Measurements from ENCODE around the gene SLC27A5. TPM values are rescaled to one million over a fixed set of nuclear protein-coding genes. Genes with fewer than 3 reads are reported as not detected.

Gene SLC27A5
- total and polyA plus RNA-seq, 2 of the 13 experiments (the other 11 are each of a cell fraction or from before 2014, with no cell fraction given): 30.3 to 40.2 TPM

DNA sequence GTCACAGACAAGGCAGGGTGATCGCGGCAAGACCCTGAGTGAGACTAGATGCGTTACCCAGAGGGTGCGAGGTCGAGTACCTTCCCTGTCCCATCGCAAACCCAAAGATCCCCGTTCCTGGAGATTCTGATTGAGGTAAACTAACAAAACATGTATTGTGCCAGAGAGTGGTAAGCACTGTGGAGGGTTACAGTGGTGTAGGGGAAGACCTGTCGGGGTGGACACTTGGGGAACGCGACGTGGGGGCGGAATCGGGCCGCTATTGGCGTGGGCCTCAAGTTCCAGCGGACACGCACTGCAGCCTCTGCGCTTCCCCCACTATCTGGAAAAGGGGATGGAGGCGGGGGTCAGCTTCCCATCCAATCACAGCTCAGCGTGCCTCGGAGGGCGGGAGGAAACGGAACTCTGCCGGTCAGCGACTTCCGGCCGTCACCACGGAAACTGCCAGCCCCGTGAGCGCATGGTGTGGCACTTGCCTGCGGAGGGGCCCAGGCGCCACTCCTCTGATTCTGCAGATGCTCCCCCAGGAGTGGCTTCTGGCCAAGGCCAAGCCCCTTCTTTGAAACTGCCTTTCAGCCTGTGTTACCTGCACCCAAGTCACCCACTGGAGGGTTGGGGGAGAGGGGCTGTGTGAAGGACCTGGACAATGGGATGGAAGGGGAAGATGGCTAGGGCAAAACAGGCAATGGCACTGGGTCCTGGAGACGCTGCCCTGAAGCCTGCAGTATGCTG, 47.6 kb upstream of the SLC27A5 start (continued):
- TF ChIP-seq RFX1 (IDR thresholded peaks at IDR 0.05): peak; percentile 58; the same call in 1 of the 2 replicates
- TF ChIP-seq ZNF101 (CRISPR knock-in tag; IDR thresholded peaks at IDR 0.05; ENCODE audit: borderline replicate concordance, low read depth): no peak; the same call in 1 of the 2 replicates
- TF ChIP-seq CHD4 (IDR thresholded peaks at IDR 0.05; ENCODE audit: borderline replicate concordance, low read length): no peak
- peak; percentile 17 for TF ChIP-seq ARNT2 (CRISPR knock-in tag; IDR thresholded peaks at IDR 0.05; ENCODE audit: low read depth)
- TF ChIP-seq EED (CRISPR knock-in tag; IDR thresholded peaks at IDR 0.05): no peak
- TF ChIP-seq, protein P1, sequence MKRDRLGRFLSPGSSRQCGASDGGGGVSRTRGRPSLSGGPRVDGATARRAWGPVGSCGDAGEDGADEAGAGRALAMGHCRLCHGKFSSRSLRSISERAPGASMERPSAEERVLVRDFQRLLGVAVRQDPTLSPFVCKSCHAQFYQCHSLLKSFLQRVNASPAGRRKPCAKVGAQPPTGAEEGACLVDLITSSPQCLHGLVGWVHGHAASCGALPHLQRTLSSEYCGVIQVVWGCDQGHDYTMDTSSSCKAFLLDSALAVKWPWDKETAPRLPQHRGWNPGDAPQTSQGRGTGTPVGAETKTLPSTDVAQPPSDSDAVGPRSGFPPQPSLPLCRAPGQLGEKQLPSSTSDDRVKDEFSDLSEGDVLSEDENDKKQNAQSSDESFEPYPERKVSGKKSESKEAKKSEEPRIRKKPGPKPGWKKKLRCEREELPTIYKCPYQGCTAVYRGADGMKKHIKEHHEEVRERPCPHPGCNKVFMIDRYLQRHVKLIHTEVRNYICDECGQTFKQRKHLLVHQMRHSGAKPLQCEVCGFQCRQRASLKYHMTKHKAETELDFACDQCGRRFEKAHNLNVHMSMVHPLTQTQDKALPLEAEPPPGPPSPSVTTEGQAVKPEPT (CRISPR knock-in tag; IDR thresholded peaks at IDR 0.05; ENCODE audit: low read depth): peak; percentile 87
- TF ChIP-seq, protein P2, sequence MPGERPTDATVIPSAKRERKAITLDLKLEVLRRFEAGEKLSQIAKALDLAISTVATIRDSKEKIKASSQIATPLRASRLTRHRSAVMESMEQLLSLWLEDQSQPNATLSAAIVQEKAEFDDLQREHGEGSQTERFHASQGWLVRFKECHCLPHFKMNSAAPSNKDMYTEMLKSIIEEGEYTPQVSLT (CRISPR knock-in tag; IDR thresholded peaks at IDR 0.05; ENCODE audit: borderline replicate concordance, low read depth): peak; percentile 58; the same call in 1 of the 2 replicates
- peak; percentile 6; the same call in 1 of the 2 replicates for TF ChIP-seq ZNF546 (CRISPR knock-in tag; conservative IDR thresholded peaks at IDR 0.05)
- TF ChIP-seq, protein P3, sequence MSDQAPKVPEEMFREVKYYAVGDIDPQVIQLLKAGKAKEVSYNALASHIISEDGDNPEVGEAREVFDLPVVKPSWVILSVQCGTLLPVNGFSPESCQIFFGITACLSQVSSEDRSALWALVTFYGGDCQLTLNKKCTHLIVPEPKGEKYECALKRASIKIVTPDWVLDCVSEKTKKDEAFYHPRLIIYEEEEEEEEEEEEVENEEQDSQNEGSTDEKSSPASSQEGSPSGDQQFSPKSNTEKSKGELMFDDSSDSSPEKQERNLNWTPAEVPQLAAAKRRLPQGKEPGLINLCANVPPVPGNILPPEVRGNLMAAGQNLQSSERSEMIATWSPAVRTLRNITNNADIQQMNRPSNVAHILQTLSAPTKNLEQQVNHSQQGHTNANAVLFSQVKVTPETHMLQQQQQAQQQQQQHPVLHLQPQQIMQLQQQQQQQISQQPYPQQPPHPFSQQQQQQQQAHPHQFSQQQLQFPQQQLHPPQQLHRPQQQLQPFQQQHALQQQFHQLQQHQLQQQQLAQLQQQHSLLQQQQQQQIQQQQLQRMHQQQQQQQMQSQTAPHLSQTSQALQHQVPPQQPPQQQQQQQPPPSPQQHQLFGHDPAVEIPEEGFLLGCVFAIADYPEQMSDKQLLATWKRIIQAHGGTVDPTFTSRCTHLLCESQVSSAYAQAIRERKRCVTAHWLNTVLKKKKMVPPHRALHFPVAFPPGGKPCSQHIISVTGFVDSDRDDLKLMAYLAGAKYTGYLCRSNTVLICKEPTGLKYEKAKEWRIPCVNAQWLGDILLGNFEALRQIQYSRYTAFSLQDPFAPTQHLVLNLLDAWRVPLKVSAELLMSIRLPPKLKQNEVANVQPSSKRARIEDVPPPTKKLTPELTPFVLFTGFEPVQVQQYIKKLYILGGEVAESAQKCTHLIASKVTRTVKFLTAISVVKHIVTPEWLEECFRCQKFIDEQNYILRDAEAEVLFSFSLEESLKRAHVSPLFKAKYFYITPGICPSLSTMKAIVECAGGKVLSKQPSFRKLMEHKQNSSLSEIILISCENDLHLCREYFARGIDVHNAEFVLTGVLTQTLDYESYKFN (CRISPR knock-in tag; conservative IDR thresholded peaks at IDR 0.05): no peak; the same call in 1 of the 2 replicates
- TF ChIP-seq SOX5 (CRISPR knock-in tag; IDR thresholded peaks at IDR 0.05; ENCODE audit: borderline replicate concordance): peak; percentile 4
- TF ChIP-seq ZMAT3 (CRISPR knock-in tag; conservative IDR thresholded peaks at IDR 0.05): no peak; the same call in 1 of the 2 replicates
- no peak for TF ChIP-seq ZNF367 (CRISPR knock-in tag; IDR thresholded peaks at IDR 0.05; ENCODE audit: borderline replicate concordance)
- no peak for TF ChIP-seq NONO (IDR thresholded peaks at IDR 0.05)
- peak; percentile 78; the same call in 1 of the 2 replicates for TF ChIP-seq NONO (CRISPR knock-in tag; conservative IDR thresholded peaks at IDR 0.05)
- TF ChIP-seq MEF2D (CRISPR knock-in tag; IDR thresholded peaks at IDR 0.05): peak; percentile 68
- TF ChIP-seq ZBTB3 (CRISPR knock-in tag; IDR thresholded peaks at IDR 0.05; ENCODE audit: borderline replicate concordance, low read depth): no peak
- TF ChIP-seq, protein P4, sequence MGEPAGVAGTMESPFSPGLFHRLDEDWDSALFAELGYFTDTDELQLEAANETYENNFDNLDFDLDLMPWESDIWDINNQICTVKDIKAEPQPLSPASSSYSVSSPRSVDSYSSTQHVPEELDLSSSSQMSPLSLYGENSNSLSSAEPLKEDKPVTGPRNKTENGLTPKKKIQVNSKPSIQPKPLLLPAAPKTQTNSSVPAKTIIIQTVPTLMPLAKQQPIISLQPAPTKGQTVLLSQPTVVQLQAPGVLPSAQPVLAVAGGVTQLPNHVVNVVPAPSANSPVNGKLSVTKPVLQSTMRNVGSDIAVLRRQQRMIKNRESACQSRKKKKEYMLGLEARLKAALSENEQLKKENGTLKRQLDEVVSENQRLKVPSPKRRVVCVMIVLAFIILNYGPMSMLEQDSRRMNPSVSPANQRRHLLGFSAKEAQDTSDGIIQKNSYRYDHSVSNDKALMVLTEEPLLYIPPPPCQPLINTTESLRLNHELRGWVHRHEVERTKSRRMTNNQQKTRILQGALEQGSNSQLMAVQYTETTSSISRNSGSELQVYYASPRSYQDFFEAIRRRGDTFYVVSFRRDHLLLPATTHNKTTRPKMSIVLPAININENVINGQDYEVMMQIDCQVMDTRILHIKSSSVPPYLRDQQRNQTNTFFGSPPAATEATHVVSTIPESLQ (CRISPR knock-in tag; conservative IDR thresholded peaks at IDR 0.05): no peak
- TF ChIP-seq ATF7-NPFF (CRISPR knock-in tag; IDR thresholded peaks at IDR 0.05; ENCODE audit: low read depth): peak; percentile 60
- TF ChIP-seq ZSCAN12 (CRISPR knock-in tag; IDR thresholded peaks at IDR 0.05): no peak
- peak; percentile 75 for TF ChIP-seq ZNF891 (CRISPR knock-in tag; IDR thresholded peaks at IDR 0.05)
- TF ChIP-seq ZNF180 (CRISPR knock-in tag; IDR thresholded peaks at IDR 0.05; ENCODE audit: borderline replicate concordance, low read depth): no peak
- TF ChIP-seq NCOA2 (CRISPR knock-in tag; IDR thresholded peaks at IDR 0.05): no peak; the same call in 1 of the 2 replicates
- TF ChIP-seq SSRP1 (CRISPR knock-in tag; IDR thresholded peaks at IDR 0.05): peak; percentile 81; the same call in 1 of the 2 replicates

All from HepG2 (cell line).